Natural killer cell (primary cell): Measurements from ENCODE around the gene HYDIN. TPM values are rescaled to one million over a fixed set of nuclear protein-coding genes. Genes with fewer than 3 reads are reported as not detected.
"Not testable (repeated sequence)": the region's sequence is repeated elsewhere in the genome, so short reads cannot be mapped to it uniquely, and the experiment has no call there.

Experiments
- ATAC-seq, 3 donors: fragments of 150-1000 bp in 2 of 3; fragments of 200-7000 bp in 1 of 3; cut with Tn5 transposase; 1 replicate in 1 of 3; 2 replicates in 2 of 3; pipeline ENCODE4 v1.10.0; 2021; ENCODE audit warnings: mild to moderate bottlenecking in 2 of 3, moderate library complexity in 2 of 3
- DNase-seq, 2 donors: peaks; one replicate each; pipeline versions ENCODE4 v3.0.0 to v3.0.0-alpha.2; 2013 to 2021; ENCODE audit warnings: mixed read lengths in 1 of 2
- H3K27ac ChIP-seq: one replicate; pipeline ENCODE4 v1.5.1; 2013; ENCODE audit warnings: mild to moderate bottlenecking, low read length
- H3K27me3 ChIP-seq: one replicate; pipeline ENCODE4 v1.6.1; 2013; ENCODE audit warnings: low read length; ENCODE audit not compliant: control insufficient read depth, insufficient read depth
- H3K36me3 ChIP-seq: one replicate; pipeline ENCODE4 v1.6.1; 2013; ENCODE audit warnings: low read length; ENCODE audit not compliant: control insufficient read depth, insufficient read depth
- H3K4me1 ChIP-seq: one replicate; pipeline ENCODE4 v1.6.1; 2013; ENCODE audit warnings: low read length; ENCODE audit not compliant: control insufficient read depth, insufficient read depth
- H3K4me3 ChIP-seq: one replicate; pipeline ENCODE4 v1.5.1; 2013; ENCODE audit warnings: low read length
- H3K9me3 ChIP-seq: one replicate; pipeline ENCODE4 v1.6.1; 2013; ENCODE audit warnings: low read length; ENCODE audit not compliant: control insufficient read depth, insufficient read depth
- H3K27ac Mint-ChIP-seq, 2 donors: one replicate each; pipeline ENCODE4 v1.8.0; 2022; ENCODE audit warnings: mild to moderate bottlenecking in 2 of 2, mixed read lengths in 2 of 2, moderate library complexity in 1 of 2
- H3K27me3 Mint-ChIP-seq, 2 donors: one replicate each; pipeline ENCODE4 v1.8.0; 2022; ENCODE audit warnings: low read depth in 2 of 2, mixed read lengths in 2 of 2
- H3K36me3 Mint-ChIP-seq: one replicate; pipeline ENCODE4 v1.8.0; 2022; ENCODE audit warnings: mixed read lengths
- H3K4me1 Mint-ChIP-seq, 2 donors: one replicate each; pipeline ENCODE4 v1.8.0; 2022; ENCODE audit warnings: mixed read lengths in 2 of 2
- H3K4me3 Mint-ChIP-seq: one replicate; pipeline ENCODE4 v1.8.0; 2022; ENCODE audit warnings: mild to moderate bottlenecking, moderate library complexity, mixed read lengths
- H3K9me3 Mint-ChIP-seq, 2 donors: one replicate each; pipeline ENCODE4 v1.8.0; 2022; ENCODE audit warnings: mixed read lengths in 2 of 2
- WGBS: methylation state at CpG from one replicate; pipeline ENCODE4 v1.1.7; 2013; ENCODE audit warnings: missing lambda C conversion rate; ENCODE audit not compliant: insufficient coverage; 5-methylcytosine and 5-hydroxymethylcytosine counted together
- intact Hi-C: fragments of 100-400 bp; cut with micrococcal nuclease; formaldehyde crosslinking; loops from one replicate; pipeline ENCODE4 v1.14.2; 2022
- total RNA-seq, 4 donors: library from RNA; stranded (reverse); fragments of 120-200 nt in 1 of 4; gene quantifications; one replicate each; pipeline versions ENCODE4 v1.2.3 to v1.2.4, GENCODE V29; 2013 to 2022

The HYDIN gene
- total RNA-seq, 3 donors from 2014 or later (not counting 1 experiment from before 2014, with no cell fraction given), result 0.43 to 1.1 (median 0.82) TPM

- H3K4me1 Mint-ChIP-seq, H3K36me3 ChIP-seq, H3K36me3 Mint-ChIP-seq, DNase-seq, H3K27ac Mint-ChIP-seq, H3K4me3 ChIP-seq, H3K4me3 Mint-ChIP-seq, intact Hi-C loops, H3K27ac ChIP-seq, H3K9me3 Mint-ChIP-seq, H3K27me3 ChIP-seq, H3K27me3 Mint-ChIP-seq, ATAC-seq, H3K9me3 ChIP-seq, H3K4me1 ChIP-seq: not testable (repeated sequence)
- WGBS, result no CpG with 5 or more reads among the region's 8 CpGs
These were observed 203.0 kb downstream of the HYDIN start for GRCh38 chr16:71027511-71027910.

GRCh38 chr16:71023851-71024439, 206.6 kb downstream of the HYDIN start:
- H3K9me3 Mint-ChIP-seq, DNase-seq, H3K27ac Mint-ChIP-seq, ATAC-seq, H3K4me1 Mint-ChIP-seq, H3K27me3 ChIP-seq, H3K4me1 ChIP-seq, H3K27me3 Mint-ChIP-seq, H3K36me3 ChIP-seq, H3K27ac ChIP-seq, intact Hi-C loops, H3K4me3 Mint-ChIP-seq, H3K36me3 Mint-ChIP-seq, H3K4me3 ChIP-seq, H3K9me3 ChIP-seq: not testable (repeated sequence)
- 62% methylated on average over 2 of the region's 3 CpGs for WGBS

- H3K27ac ChIP-seq, H3K9me3 Mint-ChIP-seq, H3K27me3 ChIP-seq, H3K9me3 ChIP-seq, H3K4me3 ChIP-seq, intact Hi-C loops, H3K4me3 Mint-ChIP-seq, H3K27me3 Mint-ChIP-seq, ATAC-seq, H3K4me1 ChIP-seq, H3K36me3 Mint-ChIP-seq, DNase-seq, H3K4me1 Mint-ChIP-seq, H3K36me3 ChIP-seq, H3K27ac Mint-ChIP-seq: not testable (repeated sequence)
- no CpG with 5 or more reads among the region's 5 CpGs for WGBS
These were observed 208.5 kb downstream of the HYDIN start for GRCh38 chr16:71021961-71022537.

- ATAC-seq, H3K4me3 Mint-ChIP-seq, H3K9me3 ChIP-seq, H3K36me3 ChIP-seq, H3K9me3 Mint-ChIP-seq, DNase-seq, H3K27ac ChIP-seq, H3K27me3 Mint-ChIP-seq, H3K4me1 Mint-ChIP-seq, H3K4me1 ChIP-seq, intact Hi-C loops, H3K27ac Mint-ChIP-seq, H3K36me3 Mint-ChIP-seq, H3K4me3 ChIP-seq, H3K27me3 ChIP-seq: not testable (repeated sequence)
- WGBS, result no CpG with 5 or more reads among the region's 6 CpGs
These were observed 211.3 kb downstream of the HYDIN start for GRCh38 chr16:71019067-71019682.

GRCh38 chr16:71015419-71015818, 215.1 kb downstream of the HYDIN start:
- H3K27ac ChIP-seq, H3K36me3 ChIP-seq, H3K4me3 Mint-ChIP-seq, H3K27me3 ChIP-seq, H3K27ac Mint-ChIP-seq, DNase-seq, H3K9me3 ChIP-seq, intact Hi-C loops, H3K9me3 Mint-ChIP-seq, H3K4me3 ChIP-seq, H3K4me1 Mint-ChIP-seq, H3K36me3 Mint-ChIP-seq, H3K4me1 ChIP-seq, H3K27me3 Mint-ChIP-seq, ATAC-seq: not testable (repeated sequence)
- WGBS, result no CpG with 5 or more reads among the region's 10 CpGs

- H3K4me1 ChIP-seq, DNase-seq, H3K36me3 ChIP-seq, H3K27ac Mint-ChIP-seq, H3K27ac ChIP-seq, ATAC-seq, H3K27me3 Mint-ChIP-seq, H3K4me1 Mint-ChIP-seq, H3K4me3 Mint-ChIP-seq, H3K36me3 Mint-ChIP-seq, H3K4me3 ChIP-seq, H3K9me3 ChIP-seq, intact Hi-C loops, H3K9me3 Mint-ChIP-seq, H3K27me3 ChIP-seq: not testable (repeated sequence)
- WGBS, result no CpG with 5 or more reads among the region's 3 CpGs
These were observed 220.9 kb downstream of the HYDIN start for GRCh38 chr16:71009440-71010223.

GRCh38 chr16:71006516-71006915, 224.0 kb downstream of the HYDIN start:
- H3K4me1 Mint-ChIP-seq, H3K9me3 Mint-ChIP-seq, H3K36me3 Mint-ChIP-seq, H3K4me3 ChIP-seq, intact Hi-C loops, DNase-seq, H3K27me3 ChIP-seq, H3K27ac Mint-ChIP-seq, H3K4me1 ChIP-seq, H3K27ac ChIP-seq, H3K27me3 Mint-ChIP-seq, ATAC-seq, H3K9me3 ChIP-seq, H3K4me3 Mint-ChIP-seq, H3K36me3 ChIP-seq: not testable (repeated sequence)
- WGBS, result no CpG with 5 or more reads among the region's 3 CpGs
